Astrocyte (in vitro differentiated cells and primary cell): ENCODE data around the gene AGBL5. TPM values are rescaled to one million over a fixed set of nuclear protein-coding genes. Genes with fewer than 3 reads are reported as not detected.

ENCODE experiments used
- DNase-seq: peaks from one replicate; pipeline ENCODE4 v3.0.0-alpha.2; 2010; ENCODE audit warnings: low read depth
- FAIRE-seq: peaks from 2 replicates; lab custom pipeline; 2011; peaks lifted over from hg19 to GRCh38; lab: Jason Lieb, UNC
- H2AFZ ChIP-seq: 2 replicates; pipeline ENCODE4 v1.6.0; 2012; ENCODE audit warnings: low read depth, low read length, inconsistent platforms
- H3K27ac ChIP-seq: 2 replicates; pipeline ENCODE4 v1.5.1; 2011; ENCODE audit warnings: low read depth, low read length, inconsistent platforms
- H3K27me3 ChIP-seq: 2 replicates; pipeline ENCODE4 v1.6.0; 2011; ENCODE audit warnings: low read length, inconsistent platforms; ENCODE audit not compliant: insufficient read depth
- H3K36me3 ChIP-seq: 2 replicates; pipeline ENCODE4 v1.5.1; 2011; ENCODE audit warnings: low read length, inconsistent platforms; ENCODE audit not compliant: insufficient read depth
- H3K4me1 ChIP-seq: 2 replicates; pipeline ENCODE4 v1.5.1; 2011; ENCODE audit warnings: low read length, inconsistent platforms; ENCODE audit not compliant: insufficient read depth
- H3K4me2 ChIP-seq: 2 replicates; pipeline ENCODE4 v1.6.0; 2012; ENCODE audit warnings: low read length, inconsistent platforms
- H3K4me3 ChIP-seq: 2 replicates; pipeline ENCODE4 v1.5.1; 2011; ENCODE audit warnings: low read depth, mild to moderate bottlenecking, low read length, inconsistent platforms; ENCODE audit not compliant: insufficient read depth
- H3K79me2 ChIP-seq: 2 replicates; pipeline ENCODE4 v1.6.0; 2012; ENCODE audit warnings: mild to moderate bottlenecking, low read length, inconsistent platforms; ENCODE audit not compliant: insufficient read depth
- H3K9ac ChIP-seq: 2 replicates; pipeline ENCODE4 v1.6.0; 2012; ENCODE audit warnings: mild to moderate bottlenecking, low read length, inconsistent platforms
- H3K9me3 ChIP-seq: 2 replicates; pipeline ENCODE4 v1.5.1; 2012; ENCODE audit warnings: low read depth, mild to moderate bottlenecking, low read length, inconsistent platforms; ENCODE audit not compliant: insufficient read depth
- H4K20me1 ChIP-seq: 2 replicates; pipeline ENCODE4 v1.6.0; 2012; ENCODE audit warnings: low read length, inconsistent platforms; ENCODE audit not compliant: insufficient read depth
- H3K27ac Mint-ChIP-seq: one replicate; pipeline ENCODE4 v1.8.0; 2021; ENCODE audit warnings: mild to moderate bottlenecking, mixed read lengths; ENCODE audit not compliant: unreplicated experiment
- H3K27me3 Mint-ChIP-seq: one replicate; pipeline ENCODE4 v1.8.0; 2021; ENCODE audit warnings: low read depth, mixed read lengths; ENCODE audit not compliant: unreplicated experiment
- H3K36me3 Mint-ChIP-seq: one replicate; pipeline ENCODE4 v1.8.0; 2021; ENCODE audit warnings: low read depth, mixed read lengths; ENCODE audit not compliant: unreplicated experiment
- H3K4me1 Mint-ChIP-seq: one replicate; pipeline ENCODE4 v1.8.0; 2021; ENCODE audit warnings: low read depth, mixed read lengths; ENCODE audit not compliant: unreplicated experiment
- H3K4me3 Mint-ChIP-seq: one replicate; pipeline ENCODE4 v1.8.0; 2021; ENCODE audit warnings: mild to moderate bottlenecking, moderate library complexity, mixed read lengths; ENCODE audit not compliant: unreplicated experiment
- H3K9me3 Mint-ChIP-seq: one replicate; pipeline ENCODE4 v1.8.0; 2021; ENCODE audit warnings: mild to moderate bottlenecking, mixed read lengths; ENCODE audit not compliant: unreplicated experiment
- CTCF ChIP-seq: IDR thresholded peaks from 2 replicates; pipeline ENCODE4 v1.5.1; 2011; ENCODE audit warnings: low read depth, mild to moderate bottlenecking, inconsistent platforms, low read length, moderate library complexity; ENCODE audit not compliant: insufficient read depth
- EZH2 ChIP-seq: IDR thresholded peaks from 2 replicates; pipeline ENCODE4 v1.6.1; 2012; ENCODE audit warnings: mild to moderate bottlenecking, low read length, inconsistent platforms; ENCODE audit not compliant: insufficient read depth
- total RNA-seq: library from RNA; stranded (reverse); gene quantifications from 2 replicates; pipeline ENCODE4 v1.2.1, GENCODE V29; 2021

Gene AGBL5
- total RNA-seq, 1 donor from 2014 or later: 20.7 TPM

GRCh38 chr2:27115519-27115918 lies 64.1 kb downstream of the AGBL5 start:
- H3K4me2 ChIP-seq: no peak overlapping the region
- peaks cover 32% of the 10 kb centered on the region for H3K27me3 ChIP-seq
- Mint-ChIP-seq H3K9me3 (peaks cover 6% of the 10 kb centered on the region), H3K27me3 (peaks cover 51% of the 10 kb centered on the region), H3K4me3 (no peak overlapping the region), H3K36me3 (peaks cover 4% of the 10 kb centered on the region), H3K27ac (no peak overlapping the region), H3K4me1 (no peaks in the 10 kb centered on the region)
- H3K9me3 ChIP-seq: peaks cover 2% of the 10 kb centered on the region
- H3K36me3 ChIP-seq: no peaks in the 10 kb centered on the region
- H3K79me2 ChIP-seq: no peaks in the 10 kb centered on the region
- no peaks in the 10 kb centered on the region for H4K20me1 ChIP-seq
- no peak overlapping the region for H3K27ac ChIP-seq
- no peak overlapping the region for H2AFZ ChIP-seq
- H3K4me3 ChIP-seq: no peak overlapping the region
- peaks cover 10% of the 10 kb centered on the region for H3K4me1 ChIP-seq
- no peak for TF ChIP-seq EZH2
- no peak for TF ChIP-seq CTCF
- DNase-seq (no peak), FAIRE-seq (no peak)
- H3K9ac ChIP-seq: no peak overlapping the region

- Histone ChIP-seq H3K27ac (no peak overlapping the region), H3K9me3 (peaks cover 2% of the 10 kb centered on the region), H3K79me2 (no peaks in the 10 kb centered on the region), H3K4me2 (peak overlapping the region; percentile 92), H3K36me3 (no peaks in the 10 kb centered on the region), H3K4me3 (peak overlapping the region; percentile 61), H4K20me1 (no peaks in the 10 kb centered on the region), H2AFZ (peak overlapping the region; percentile 85), H3K4me1 (peaks cover 10% of the 10 kb centered on the region), H3K9ac (no peak overlapping the region), H3K27me3 (peaks cover 43% of the 10 kb centered on the region)
- DNase-seq (no peak), FAIRE-seq (no peak)
- Mint-ChIP-seq H3K9me3 (peaks cover 9% of the 10 kb centered on the region), H3K4me3 (peak overlapping the region; percentile 64), H3K27ac (no peak overlapping the region), H3K27me3 (peaks cover 63% of the 10 kb centered on the region), H3K36me3 (peaks cover 6% of the 10 kb centered on the region), H3K4me1 (no peaks in the 10 kb centered on the region)
- no peak for TF ChIP-seq CTCF
- TF ChIP-seq EZH2: peak; percentile 15
Observed at GRCh38 chr2:27117995-27118524, 66.6 kb downstream of the AGBL5 start.
